ENCODE results near the gene ABHD17C. TPM values are rescaled to one million over a fixed set of nuclear protein-coding genes. Genes with fewer than 3 reads are reported as not detected.
"Not testable (repeated sequence)": the region's sequence is repeated elsewhere in the genome, so short reads cannot be mapped to it uniquely, and the experiment has no call there.

The ABHD17C gene
- total RNA-seq, 1 donor = 11.6 TPM

GRCh38 chr15:80755885-80756284, 60.8 kb downstream of the ABHD17C start:
- H3K4me3 ChIP-seq (ENCODE audit: insufficient read depth, low read length) = no peak overlapping the region
- no peaks in the 10 kb centered on the region for H3K79me2 ChIP-seq (ENCODE audit: insufficient read depth, low read length)
- no peaks in the 10 kb centered on the region for H3K9me3 ChIP-seq (ENCODE audit: low read depth, low read length)
- TF ChIP-seq CTCF (IDR thresholded peaks at IDR 0.05; ENCODE audit: extremely low read depth, low read depth, low read length) = no peak
- H3K36me3 ChIP-seq (ENCODE audit: insufficient read depth, low read length) = peaks cover 13% of the 10 kb centered on the region
- H3K27ac ChIP-seq (ENCODE audit: low read depth, low read length) = no peak overlapping the region
- no peaks in the 10 kb centered on the region for H3K4me1 ChIP-seq (ENCODE audit: insufficient read depth, low read length)
- no peaks in the 10 kb centered on the region for H3K27me3 ChIP-seq (ENCODE audit: insufficient read depth, low read length)
- no peak overlapping the region for H3K4me2 ChIP-seq (ENCODE audit: insufficient read depth, low read length)
- DNase-seq (ENCODE audit: insufficient read length, low spot score, missing footprints) = no peak
- H2AFZ ChIP-seq (ENCODE audit: low read length) = no peak overlapping the region
- no peaks in the 10 kb centered on the region for H4K20me1 ChIP-seq (ENCODE audit: insufficient read depth, low read length)

- DNase-seq (ENCODE audit: insufficient read length, low spot score, missing footprints) = no peak
- H3K36me3 ChIP-seq (ENCODE audit: insufficient read depth, low read length) = peaks cover 12% of the 10 kb centered on the region
- no peaks in the 10 kb centered on the region for H3K4me1 ChIP-seq (ENCODE audit: insufficient read depth, low read length)
- no peak overlapping the region for H3K4me2 ChIP-seq (ENCODE audit: insufficient read depth, low read length)
- H3K9me3 ChIP-seq (ENCODE audit: low read depth, low read length) = no peaks in the 10 kb centered on the region
- H3K79me2 ChIP-seq (ENCODE audit: insufficient read depth, low read length) = no peaks in the 10 kb centered on the region
- H3K4me3 ChIP-seq (ENCODE audit: insufficient read depth, low read length) = no peak overlapping the region
- no peaks in the 10 kb centered on the region for H4K20me1 ChIP-seq (ENCODE audit: insufficient read depth, low read length)
- no peak overlapping the region for H2AFZ ChIP-seq (ENCODE audit: low read length)
- TF ChIP-seq CTCF (IDR thresholded peaks at IDR 0.05; ENCODE audit: extremely low read depth, low read depth, low read length) = no peak
- no peaks in the 10 kb centered on the region for H3K27me3 ChIP-seq (ENCODE audit: insufficient read depth, low read length)
- H3K27ac ChIP-seq (ENCODE audit: low read depth, low read length) = no peak overlapping the region
Observed at GRCh38 chr15:80758130-80758745, 63.1 kb downstream of the ABHD17C start.

GRCh38 chr15:80760960-80761359, 65.8 kb downstream of the ABHD17C start:
- Histone ChIP-seq H3K36me3 (ENCODE audit: insufficient read depth, low read length) (no peaks in the 10 kb centered on the region), H3K27ac (ENCODE audit: low read depth, low read length) (no peak overlapping the region), H3K4me2 (ENCODE audit: insufficient read depth, low read length) (no peak overlapping the region), H3K27me3 (ENCODE audit: insufficient read depth, low read length) (no peaks in the 10 kb centered on the region), H3K4me1 (ENCODE audit: insufficient read depth, low read length) (no peaks in the 10 kb centered on the region), H4K20me1 (ENCODE audit: insufficient read depth, low read length) (no peaks in the 10 kb centered on the region), H3K79me2 (ENCODE audit: insufficient read depth, low read length) (no peaks in the 10 kb centered on the region), H3K9me3 (ENCODE audit: low read depth, low read length) (no peaks in the 10 kb centered on the region), H2AFZ (ENCODE audit: low read length) (no peak overlapping the region), H3K4me3 (ENCODE audit: insufficient read depth, low read length) (no peak overlapping the region)
- TF ChIP-seq CTCF (IDR thresholded peaks at IDR 0.05; ENCODE audit: extremely low read depth, low read depth, low read length) = no peak
- no peak for DNase-seq (ENCODE audit: insufficient read length, low spot score, missing footprints)

GRCh38 chr15:80761754-80762153, 66.6 kb downstream of the ABHD17C start:
- DNase-seq (ENCODE audit: insufficient read length, low spot score, missing footprints) = no peak
- TF ChIP-seq CTCF (IDR thresholded peaks at IDR 0.05; ENCODE audit: extremely low read depth, low read depth, low read length) = no peak
- H4K20me1 ChIP-seq (ENCODE audit: insufficient read depth, low read length) = no peaks in the 10 kb centered on the region
- no peaks in the 10 kb centered on the region for H3K36me3 ChIP-seq (ENCODE audit: insufficient read depth, low read length)
- no peak overlapping the region for H3K27ac ChIP-seq (ENCODE audit: low read depth, low read length)
- H2AFZ ChIP-seq (ENCODE audit: low read length) = no peak overlapping the region
- H3K79me2 ChIP-seq (ENCODE audit: insufficient read depth, low read length) = no peaks in the 10 kb centered on the region
- no peak overlapping the region for H3K4me2 ChIP-seq (ENCODE audit: insufficient read depth, low read length)
- no peaks in the 10 kb centered on the region for H3K9me3 ChIP-seq (ENCODE audit: low read depth, low read length)
- H3K4me3 ChIP-seq (ENCODE audit: insufficient read depth, low read length) = no peak overlapping the region
- no peaks in the 10 kb centered on the region for H3K27me3 ChIP-seq (ENCODE audit: insufficient read depth, low read length)
- no peaks in the 10 kb centered on the region for H3K4me1 ChIP-seq (ENCODE audit: insufficient read depth, low read length)

GRCh38 chr15:80763235-80763634, 68.1 kb downstream of the ABHD17C start:
- not testable (repeated sequence) for H3K36me3 ChIP-seq (ENCODE audit: insufficient read depth, low read length); H3K27me3 ChIP-seq (ENCODE audit: insufficient read depth, low read length); DNase-seq (ENCODE audit: insufficient read length, low spot score, missing footprints); H3K9me3 ChIP-seq (ENCODE audit: low read depth, low read length); H3K79me2 ChIP-seq (ENCODE audit: insufficient read depth, low read length); H3K4me1 ChIP-seq (ENCODE audit: insufficient read depth, low read length); H3K4me2 ChIP-seq (ENCODE audit: insufficient read depth, low read length); H4K20me1 ChIP-seq (ENCODE audit: insufficient read depth, low read length); H2AFZ ChIP-seq (ENCODE audit: low read length); H3K27ac ChIP-seq (ENCODE audit: low read depth, low read length); H3K4me3 ChIP-seq (ENCODE audit: insufficient read depth, low read length)

Data from osteoblast (primary cell).